IMR-90 (cell line): Measurements from ENCODE around the gene PAWR. TPM values are rescaled to one million over a fixed set of nuclear protein-coding genes. Genes with fewer than 3 reads are reported as not detected.

Source experiments
- ATAC-seq: fragments of 200-7000 bp; cut with Tn5 transposase; 2 replicates; pipeline ENCODE4 v1.9.1; 2020; ENCODE audit warnings: low read depth, mild to moderate bottlenecking, moderate library complexity
- BruUV-seq: library from RNA; stranded (reverse); fragments of 400-500 nt; replicated peaks from 2 replicates; lab custom pipeline; 2021; lab: Mats Ljungman, UMichigan
- CTCF ChIA-PET: fragments of 300-600 bp; formaldehyde crosslinking; extraction: SDS; loops from one replicate; lab custom pipeline; 2021; ENCODE audit warnings: antibody characterized with exemption; lab: Yijun Ruan, JAX
- POLR2A ChIA-PET: fragments of 300-600 bp; sonication (Branson Sonifier 250); formaldehyde crosslinking; loops from one replicate; lab custom pipeline; 2022; ENCODE audit warnings: antibody characterized with exemption; ENCODE audit not compliant: unreplicated experiment; lab: Charles Lee
- DNase-seq: peaks from one replicate; pipeline ENCODE4 v3.0.0; 2013
- H2AFZ ChIP-seq: replicated peaks from 2 replicates; pipeline ENCODE3; 2013; ENCODE audit warnings: low read length, mild to moderate bottlenecking; ENCODE audit not compliant: poor library complexity
- H2AK5ac ChIP-seq: 2 replicates; pipeline ENCODE4 v1.6.1; 2013; ENCODE audit warnings: low read depth, low read length, inconsistent platforms
- H2AK9ac ChIP-seq: replicated peaks from 2 replicates; pipeline ENCODE3; 2013; ENCODE audit warnings: mild to moderate bottlenecking, low read depth, low read length, moderate library complexity; ENCODE audit not compliant: poor library complexity
- H2BK120ac ChIP-seq: 2 replicates; pipeline ENCODE4 v1.6.1; 2013; ENCODE audit warnings: low read depth, low read length, inconsistent platforms
- H2BK15ac ChIP-seq: 3 replicates; pipeline ENCODE4 v1.6.1; 2013; ENCODE audit warnings: low read depth, low read length, inconsistent platforms
- H2BK20ac ChIP-seq: 2 replicates; pipeline ENCODE4 v1.6.1; 2013; ENCODE audit warnings: low read depth, mild to moderate bottlenecking, inconsistent platforms, low read length, moderate library complexity
- H2BK5ac ChIP-seq: 2 replicates; pipeline ENCODE4 v1.6.1; 2013; ENCODE audit warnings: mild to moderate bottlenecking, low read depth, low read length, inconsistent platforms; ENCODE audit not compliant: poor library complexity, severe bottlenecking
- H3K14ac ChIP-seq: replicated peaks from 2 replicates; pipeline ENCODE4 v1.6.1; 2013; ENCODE audit warnings: low read depth, low read length, inconsistent platforms
- H3K18ac ChIP-seq: 2 replicates; pipeline ENCODE4 v1.6.1; 2013; ENCODE audit warnings: low read depth, low read length, control low read depth
- H3K23ac ChIP-seq: 2 replicates; pipeline ENCODE4 v1.6.1; 2013; ENCODE audit warnings: low read depth, low read length, inconsistent platforms
- H3K27ac ChIP-seq: 2 replicates; pipeline ENCODE4 v1.5.1; 2013; ENCODE audit warnings: mild to moderate bottlenecking, control low read depth, low read length; ENCODE audit not compliant: insufficient read depth
- H3K27me3 ChIP-seq: 2 replicates; pipeline ENCODE4 v1.6.1; 2013; ENCODE audit warnings: low read length; ENCODE audit not compliant: control insufficient read depth, insufficient read depth
- H3K36me3 ChIP-seq: 2 replicates; pipeline ENCODE4 v1.6.1; 2013; ENCODE audit warnings: low read length, mixed read lengths; ENCODE audit not compliant: control insufficient read depth, insufficient read depth
- H3K4ac ChIP-seq: 2 replicates; pipeline ENCODE4 v1.6.1; 2013; ENCODE audit warnings: low read depth, low read length, inconsistent platforms
- H3K4me1 ChIP-seq: 2 replicates; pipeline ENCODE4 v1.6.1; 2013; ENCODE audit warnings: low read length, mixed read lengths; ENCODE audit not compliant: control insufficient read depth, insufficient read depth
- H3K4me2 ChIP-seq: 2 replicates; pipeline ENCODE4 v1.6.1; 2013; ENCODE audit warnings: low read depth, mild to moderate bottlenecking, control low read depth, low read length, moderate library complexity
- H3K4me3 ChIP-seq: 2 replicates; pipeline ENCODE4 v1.5.1; 2013; ENCODE audit warnings: low read depth, mild to moderate bottlenecking, control low read depth, low read length, moderate library complexity; ENCODE audit not compliant: insufficient read depth
- H3K56ac ChIP-seq: 2 replicates; pipeline ENCODE4 v1.6.1; 2013; ENCODE audit warnings: low read length, inconsistent platforms; ENCODE audit not compliant: insufficient read depth; ENCODE audit errors: extremely low read depth
- H3K79me1 ChIP-seq, 2 experiments: 2 replicates each; pipeline ENCODE4 v1.6.1; 2013; ENCODE audit warnings: low read length in 2 of 2, inconsistent platforms in 1 of 2, low read depth in 1 of 2
- H3K9ac ChIP-seq: 2 replicates; pipeline ENCODE4 v1.6.1; 2013; ENCODE audit warnings: low read depth, low read length, control low read depth
- H3K9me1 ChIP-seq: 2 replicates; pipeline ENCODE4 v1.6.1; 2013; ENCODE audit warnings: low read length, inconsistent platforms; ENCODE audit not compliant: insufficient read depth
- H3K9me3 ChIP-seq: 2 replicates; pipeline ENCODE4 v1.6.1; 2013; ENCODE audit warnings: low read length; ENCODE audit not compliant: control insufficient read depth, insufficient read depth
- H4K20me1 ChIP-seq: 2 replicates; pipeline ENCODE4 v1.6.1; 2013; ENCODE audit warnings: low read length, inconsistent platforms; ENCODE audit not compliant: insufficient read depth
- H4K5ac ChIP-seq: 2 replicates; pipeline ENCODE4 v1.6.1; 2013; ENCODE audit warnings: mild to moderate bottlenecking, low read depth, low read length, control low read depth
- H4K8ac ChIP-seq, 2 experiments: 2 replicates each; pipeline ENCODE4 v1.6.1; 2013; ENCODE audit warnings: low read depth in 2 of 2, low read length in 2 of 2, control low read depth in 1 of 2, inconsistent platforms in 1 of 2
- H4K91ac ChIP-seq: 2 replicates; pipeline ENCODE4 v1.6.1; 2013; ENCODE audit warnings: low read depth, low read length, inconsistent platforms; ENCODE audit not compliant: insufficient read depth
- CEBPB ChIP-seq: IDR thresholded peaks from 2 replicates; pipeline ENCODE4 v1.6.1; 2012; ENCODE audit warnings: low read depth, low read length, improper control_type of control experiment
- USF2 ChIP-seq: fragments of 150-350 bp; IDR thresholded peaks from 2 replicates; pipeline ENCODE4 v1.6.1; 2017; ENCODE audit warnings: mild to moderate bottlenecking, antibody characterized with exemption, low read length, low read depth
- WGBS, 2 experiments: methylation state at CpG; one replicate each; pipeline versions ENCODE4 v1.1.5 to v1.1.7; 2013; ENCODE audit warnings: missing lambda C conversion rate in 2 of 2; ENCODE audit not compliant: insufficient read length in 1 of 2; ENCODE audit errors: extremely low coverage in 2 of 2; 5-methylcytosine and 5-hydroxymethylcytosine counted together
- dilution Hi-C: fragments of 300-500 bp; cut with HindIII; formaldehyde crosslinking; loops from one replicate; pipeline ENCODE4 v1.14.3; 2018; ENCODE audit warnings: low sequenced_read_pairs; ENCODE audit not compliant: unreplicated experiment
- in situ Hi-C: fragments of 300-500 bp; cut with MboI; formaldehyde crosslinking; loops from 3 replicates; pipeline ENCODE4 v1.14.3; 2019; ENCODE audit warnings: low sequenced_read_pairs, inconsistent platforms, mixed read lengths
- intact Hi-C: fragments of 100-400 bp; cut with micrococcal nuclease; formaldehyde crosslinking; loops from 2 replicates; pipeline ENCODE4 v1.10.0; 2022
- polyA plus RNA-seq, 3 experiments: library from polyadenylated mRNA; depleted of rRNA; stranded (reverse); fragments of >200 nt; gene quantifications; 2 replicates each; pipeline ENCODE4 v1.2.3, GENCODE V29; 2012; ENCODE audit warnings: low replicate concordance in 1 of 3
- total RNA-seq: library from RNA; depleted of rRNA; stranded (reverse); fragments of >200 nt; gene quantifications from 2 replicates; pipeline ENCODE4 v1.2.3, GENCODE V29; 2012

Gene PAWR
- total and polyA plus RNA-seq, 2 of the 4 experiments (the other 2 are of a cell fraction): 13.2 to 13.6 TPM

- Histone ChIP-seq H3K4me1 (peaks cover 6% of the 10 kb centered on the region), H2BK15ac (no peak overlapping the region), H4K91ac (no peak overlapping the region), H3K9me1 (peaks cover 3% of the 10 kb centered on the region; the same call in 1 of the 2 replicates), H3K4me2 (no peak overlapping the region), H3K4me3 (no peak overlapping the region), H3K36me3 (no peaks in the 10 kb centered on the region), H3K18ac (no peak overlapping the region), H2AK5ac (no peak overlapping the region), H3K79me1 (peaks cover 18 to 31% of the 10 kb centered on the region in 2 experiments), H4K20me1 (no peaks in the 10 kb centered on the region), H3K14ac (no peak overlapping the region), H4K5ac (no peak overlapping the region), H2BK20ac (no peak overlapping the region), H2AK9ac (no peak overlapping the region), H2AFZ (no peak overlapping the region), H2BK5ac (no peak overlapping the region), H3K27me3 (no peaks in the 10 kb centered on the region), H2BK120ac (no peak overlapping the region), H4K8ac (no peak overlapping the region), H3K27ac (no peak overlapping the region), H3K56ac (no peak overlapping the region), H3K9ac (no peak overlapping the region), H3K23ac (no peak overlapping the region), H3K4ac (no peak overlapping the region), H3K9me3 (no peaks in the 10 kb centered on the region)
- in situ Hi-C loops: no loop called here
- TF ChIP-seq CEBPB (peak; percentile 85), USF2 (no peak)
- CTCF ChIA-PET: interaction anchor here (0.5 to 0.6 kb wide), 2 partner anchors 31 to 576 kb away, joined by 3 to 5 read pairs; no protein-coding TSS in a partner anchor
- WGBS, 2 experiments: no CpG with 5 or more reads among the region's 2 CpGs
- BruUV-seq: no TSS peak
- dilution Hi-C loops: no loop called here
- intact Hi-C loops: loop anchor here (5.0 kb wide), 1 partner anchor 35 kb away; no protein-coding TSS in a partner anchor
- ATAC-seq (no peak), DNase-seq (no peak)
- POLR2A ChIA-PET: no interaction called here
These were observed 88.9 kb downstream of the PAWR start for GRCh38 chr12:79601908-79602307.
